Measurements from ENCODE around the gene RXFP2.

- TF ChIP-seq POLR2AphosphoS5 (IDR thresholded peaks at IDR 0.05; ENCODE audit: low read depth, low read length) = no peak
- TF ChIP-seq POLR2A (IDR thresholded peaks at IDR 0.05; ENCODE audit: low read depth, low read length) = no peak
Measured at GRCh38 chr13:31824705-31825517, 85.6 kb downstream of the RXFP2 start.
